Epithelial cell of esophagus (primary cell): ENCODE measurements around the gene C12orf57.
A peak's percentile ranks its signal among the peaks of the same experiment; 100 is the strongest.

Experiments
- DNase-seq: peaks from one replicate; pipeline ENCODE4 v3.0.0; 2010; ENCODE audit warnings: low read depth
- H3K4me3 ChIP-seq: 2 replicates; pipeline ENCODE4 v1.5.1; 2011; ENCODE audit warnings: mild to moderate bottlenecking, low read length, control low read depth
- CTCF ChIP-seq: IDR thresholded peaks from 2 replicates; pipeline ENCODE4 v1.5.1; 2011; ENCODE audit warnings: low read depth, mild to moderate bottlenecking, low read length, control low read depth, inconsistent platforms; ENCODE audit not compliant: insufficient read depth; ENCODE audit errors: missing control alignments

The C12orf57 gene

DNA sequence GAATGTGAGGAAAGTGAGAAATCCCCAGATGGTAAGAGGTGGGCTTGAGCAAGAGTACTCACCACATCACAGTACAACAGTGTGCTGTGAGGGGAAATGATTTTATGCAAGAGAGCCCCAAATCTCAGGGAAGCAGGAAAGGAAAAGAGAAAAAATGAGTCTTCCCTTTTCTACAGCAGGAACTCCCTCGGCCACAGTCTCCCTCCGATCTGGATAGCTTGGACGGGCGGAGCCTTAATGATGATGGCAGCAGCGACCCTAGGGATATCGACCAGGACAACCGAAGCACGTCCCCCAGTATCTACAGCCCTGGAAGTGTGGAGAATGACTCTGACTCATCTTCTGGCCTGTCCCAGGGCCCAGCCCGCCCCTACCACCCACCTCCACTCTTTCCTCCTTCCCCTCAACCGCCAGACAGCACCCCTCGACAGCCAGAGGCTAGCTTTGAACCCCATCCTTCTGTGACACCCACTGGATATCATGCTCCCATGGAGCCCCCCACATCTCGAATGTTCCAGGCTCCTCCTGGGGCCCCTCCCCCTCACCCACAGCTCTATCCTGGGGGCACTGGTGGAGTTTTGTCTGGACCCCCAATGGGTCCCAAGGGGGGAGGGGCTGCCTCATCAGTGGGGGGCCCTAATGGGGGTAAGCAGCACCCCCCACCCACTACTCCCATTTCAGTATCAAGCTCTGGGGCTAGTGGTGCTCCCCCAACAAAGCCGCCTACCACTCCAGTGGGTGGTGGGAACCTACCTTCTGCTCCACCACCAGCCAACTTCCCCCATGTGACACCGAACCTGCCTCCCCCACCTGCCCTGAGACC is 8.2 kb upstream of the C12orf57 start:
- H3K4me3 ChIP-seq, result no peak overlapping the region
- no peak for TF ChIP-seq CTCF
- DNase-seq, result no peak

DNA sequence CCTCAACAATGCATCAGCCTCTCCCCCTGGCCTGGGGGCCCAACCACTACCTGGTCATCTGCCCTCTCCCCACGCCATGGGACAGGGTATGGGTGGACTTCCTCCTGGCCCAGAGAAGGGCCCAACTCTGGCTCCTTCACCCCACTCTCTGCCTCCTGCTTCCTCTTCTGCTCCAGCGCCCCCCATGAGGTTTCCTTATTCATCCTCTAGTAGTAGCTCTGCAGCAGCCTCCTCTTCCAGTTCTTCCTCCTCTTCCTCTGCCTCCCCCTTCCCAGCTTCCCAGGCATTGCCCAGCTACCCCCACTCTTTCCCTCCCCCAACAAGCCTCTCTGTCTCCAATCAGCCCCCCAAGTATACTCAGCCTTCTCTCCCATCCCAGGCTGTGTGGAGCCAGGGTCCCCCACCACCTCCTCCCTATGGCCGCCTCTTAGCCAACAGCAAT is 7.6 kb upstream of the C12orf57 start:
- DNase-seq, result no peak
- TF ChIP-seq CTCF, result no peak
- H3K4me3 ChIP-seq, result no peak overlapping the region

GRCh38 chr12:6936636-6937480 is 7.0 kb upstream of the C12orf57 start:
- TF ChIP-seq CTCF, result no peak
- DNase-seq, result no peak
- H3K4me3 ChIP-seq, result peak overlapping the region; percentile 58

GRCh38 chr12:6937481-6938352 is 6.1 kb upstream of the C12orf57 start:
- TF ChIP-seq CTCF, result peak; percentile 90
- DNase-seq, result peak; percentile 96
- H3K4me3 ChIP-seq, result peak overlapping the region; percentile 58

GRCh38 chr12:6938353-6939190 is 5.2 kb upstream of the C12orf57 start:
- TF ChIP-seq CTCF, result no peak
- no peak for DNase-seq
- H3K4me3 ChIP-seq, result peak overlapping the region; percentile 58

- no peak for DNase-seq
- TF ChIP-seq CTCF, result no peak
- H3K4me3 ChIP-seq, result no peak overlapping the region
Measured at GRCh38 chr12:6939191-6939540, 4.7 kb upstream of the C12orf57 start.
